HG02642 (cell line): ENCODE measurements around the gene TULP1.
"Not testable (repeated sequence)": the region's sequence is repeated elsewhere in the genome, so short reads cannot be mapped to it uniquely, and the experiment has no call there.

Experiments
- ATAC-seq: cut with Tn5 transposase; IDR thresholded peaks from one replicate; pipeline ENCODE4 v1.9.1; 2021; ENCODE audit warnings: mild to moderate bottlenecking; ENCODE audit not compliant: unreplicated experiment, poor library complexity

TULP1 gene

GRCh38 chr6:35512740-35513139 lies at the start of gene TULP1:
Gene TULP1, minus strand, starts transcription at chr6:35512896. Its CDS starts 38 bp downstream, at chr6:35512858.
- no peak for ATAC-seq

- ATAC-seq = no peak
These were observed 49.4 kb upstream of the TULP1 start for GRCh38 chr6:35562060-35562459.

GRCh38 chr6:35561113-35561512 lies 48.4 kb upstream of the TULP1 start:
- no peak for ATAC-seq

GRCh38 chr6:35558571-35558970 lies 45.9 kb upstream of the TULP1 start:
- ATAC-seq = no peak

- no peak for ATAC-seq
These were observed 44.5 kb upstream of the TULP1 start for GRCh38 chr6:35557239-35557638.

- ATAC-seq = no peak
These were observed 42.1 kb upstream of the TULP1 start for GRCh38 chr6:35554811-35555210.

GRCh38 chr6:35553315-35553714 lies 40.6 kb upstream of the TULP1 start:
- ATAC-seq = no peak

- no peak for ATAC-seq
These were observed 39.7 kb upstream of the TULP1 start for GRCh38 chr6:35552285-35552917.

GRCh38 chr6:35550437-35550836 lies 37.7 kb upstream of the TULP1 start:
- ATAC-seq = no peak

GRCh38 chr6:35547676-35548075 lies 35.0 kb upstream of the TULP1 start:
- no peak for ATAC-seq

- no peak for ATAC-seq
These were observed 32.2 kb upstream of the TULP1 start for GRCh38 chr6:35544769-35545361.

GRCh38 chr6:35543459-35544193 lies 30.9 kb upstream of the TULP1 start:
- ATAC-seq = no peak

GRCh38 chr6:35541836-35542235 lies 29.1 kb upstream of the TULP1 start:
- ATAC-seq = no peak

- no peak for ATAC-seq
These were observed 26.5 kb upstream of the TULP1 start for GRCh38 chr6:35539223-35539622.

- ATAC-seq = not testable (repeated sequence)
These were observed 23.2 kb upstream of the TULP1 start for GRCh38 chr6:35535847-35536246.

GRCh38 chr6:35534407-35535170 lies 21.9 kb upstream of the TULP1 start:
- no peak for ATAC-seq

GRCh38 chr6:35533981-35534380 lies 21.3 kb upstream of the TULP1 start:
- no peak for ATAC-seq

- no peak for ATAC-seq
These were observed 19.4 kb upstream of the TULP1 start for GRCh38 chr6:35532126-35532525.

GRCh38 chr6:35524380-35525020 lies 11.8 kb upstream of the TULP1 start:
- no peak for ATAC-seq
